CD4-positive, alpha-beta T cell treated with Interleukin-17A for 1 hour (primary cell): ENCODE data around the gene CAMKMT.

Experiments
- DNase-seq: peaks from one replicate; pipeline ENCODE4 v3.0.0-alpha.2; 2020

The CAMKMT gene

DNA sequence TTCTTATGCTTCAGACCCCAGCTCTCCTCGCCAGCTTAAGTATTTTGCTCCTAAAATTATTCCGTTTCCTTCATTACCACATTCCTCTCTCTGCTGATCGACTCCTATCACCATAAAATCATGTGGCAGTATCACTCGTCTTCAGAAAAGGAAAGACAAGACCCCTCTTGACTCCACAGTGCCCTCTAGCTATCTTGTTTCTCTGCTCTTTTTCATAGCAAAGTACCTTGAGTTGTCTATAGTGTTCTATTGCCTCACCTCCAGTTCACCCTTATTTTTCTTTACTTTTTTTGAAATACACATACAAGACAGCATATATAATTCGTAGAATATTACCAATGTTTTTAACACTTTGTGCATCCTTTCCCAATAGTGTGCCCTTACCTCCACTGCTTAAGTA lies 306.6 kb downstream of the CAMKMT start:
- DNase-seq: no peak

- no peak for DNase-seq
These were observed 309.5 kb downstream of the CAMKMT start for GRCh38 chr2:44671276-44671675.

GRCh38 chr2:44671916-44672315 lies 310.2 kb downstream of the CAMKMT start:
- DNase-seq: no peak

DNA sequence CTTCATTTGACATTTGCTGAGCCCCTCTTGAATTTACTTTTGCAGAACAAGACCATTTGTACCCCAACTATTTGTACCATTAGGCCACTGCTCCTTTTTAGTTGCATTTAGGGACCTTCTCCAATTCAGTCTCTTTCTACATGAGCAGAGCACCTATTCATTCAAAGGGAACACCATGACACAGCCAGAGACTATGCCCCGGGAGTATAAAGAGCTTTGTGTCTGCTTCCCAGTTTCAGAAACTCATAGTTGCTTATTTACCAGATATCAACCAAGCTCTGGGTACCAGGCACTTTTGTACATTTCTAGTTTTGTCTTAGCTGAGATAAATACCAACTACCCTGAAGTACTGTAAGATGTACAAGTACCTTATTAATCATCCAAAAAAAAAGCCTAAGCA lies 310.7 kb downstream of the CAMKMT start:
- no peak for DNase-seq

GRCh38 chr2:44674473-44675284 lies 312.9 kb downstream of the CAMKMT start:
- DNase-seq: no peak

GRCh38 chr2:44676379-44676778 lies 314.6 kb downstream of the CAMKMT start:
- no peak for DNase-seq

GRCh38 chr2:44679584-44679983 lies 317.8 kb downstream of the CAMKMT start:
- no peak for DNase-seq

- no peak for DNase-seq
These were observed 318.2 kb downstream of the CAMKMT start for GRCh38 chr2:44679990-44680389.

- no peak for DNase-seq
These were observed 318.8 kb downstream of the CAMKMT start for GRCh38 chr2:44680424-44680971.

- no peak for DNase-seq
These were observed 319.3 kb downstream of the CAMKMT start for GRCh38 chr2:44680983-44681531.

DNA sequence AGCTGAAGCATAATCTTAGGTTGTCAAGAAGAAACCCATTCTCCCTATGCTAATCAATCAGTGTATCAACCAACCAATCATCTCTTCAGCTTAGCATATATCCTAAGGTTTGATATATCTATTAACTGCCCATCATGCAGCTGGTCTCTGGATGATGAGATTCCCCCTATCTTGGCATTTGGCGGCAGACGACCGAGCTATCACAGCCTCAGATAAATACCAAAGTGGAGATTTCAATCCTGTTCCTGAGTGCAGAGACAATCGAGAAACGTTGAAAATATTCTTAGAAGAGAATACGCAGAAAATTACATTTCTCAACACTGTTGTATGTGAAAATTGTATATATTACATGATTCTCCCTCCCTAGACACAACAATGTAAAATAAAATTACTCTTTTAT lies 320.7 kb downstream of the CAMKMT start:
- no peak for DNase-seq

DNA sequence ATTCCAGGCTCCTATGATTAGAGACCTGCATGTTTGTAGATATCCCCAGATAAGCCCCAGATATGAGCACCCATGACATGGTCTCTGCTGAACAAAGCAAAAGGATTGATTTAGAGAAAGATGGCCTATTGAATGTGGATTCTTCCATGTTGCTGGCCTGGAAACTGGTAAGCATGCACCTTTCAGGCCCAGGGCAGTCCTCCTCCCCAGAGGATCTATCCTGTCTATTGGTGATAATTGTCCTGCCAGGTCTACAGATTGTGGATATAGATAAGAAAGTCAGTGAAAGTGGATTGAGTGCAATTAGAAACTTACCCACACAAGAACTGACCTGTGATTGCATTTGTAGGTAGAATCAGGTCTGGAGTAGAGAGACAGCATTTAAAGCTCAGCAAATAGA lies 322.8 kb downstream of the CAMKMT start:
- DNase-seq: no peak

DNA sequence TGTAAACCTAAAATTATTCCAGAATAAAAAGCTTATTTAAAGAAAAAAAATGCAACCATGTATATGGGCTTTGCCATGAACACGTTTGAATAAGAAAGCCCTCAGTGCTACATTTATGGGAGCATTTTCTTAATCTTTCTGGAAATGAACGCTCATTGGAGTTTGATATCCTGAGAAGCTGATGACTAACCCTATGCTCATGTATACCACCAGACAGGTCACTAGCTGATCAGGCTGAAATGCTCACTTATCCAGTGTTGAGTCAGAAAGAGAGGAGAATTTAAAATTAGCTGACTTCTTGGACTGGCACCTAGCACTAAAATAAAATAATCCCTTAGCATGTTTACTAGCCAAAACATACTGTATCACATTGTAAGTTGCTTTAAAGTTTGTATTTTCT lies 324.8 kb downstream of the CAMKMT start:
- no peak for DNase-seq

DNA sequence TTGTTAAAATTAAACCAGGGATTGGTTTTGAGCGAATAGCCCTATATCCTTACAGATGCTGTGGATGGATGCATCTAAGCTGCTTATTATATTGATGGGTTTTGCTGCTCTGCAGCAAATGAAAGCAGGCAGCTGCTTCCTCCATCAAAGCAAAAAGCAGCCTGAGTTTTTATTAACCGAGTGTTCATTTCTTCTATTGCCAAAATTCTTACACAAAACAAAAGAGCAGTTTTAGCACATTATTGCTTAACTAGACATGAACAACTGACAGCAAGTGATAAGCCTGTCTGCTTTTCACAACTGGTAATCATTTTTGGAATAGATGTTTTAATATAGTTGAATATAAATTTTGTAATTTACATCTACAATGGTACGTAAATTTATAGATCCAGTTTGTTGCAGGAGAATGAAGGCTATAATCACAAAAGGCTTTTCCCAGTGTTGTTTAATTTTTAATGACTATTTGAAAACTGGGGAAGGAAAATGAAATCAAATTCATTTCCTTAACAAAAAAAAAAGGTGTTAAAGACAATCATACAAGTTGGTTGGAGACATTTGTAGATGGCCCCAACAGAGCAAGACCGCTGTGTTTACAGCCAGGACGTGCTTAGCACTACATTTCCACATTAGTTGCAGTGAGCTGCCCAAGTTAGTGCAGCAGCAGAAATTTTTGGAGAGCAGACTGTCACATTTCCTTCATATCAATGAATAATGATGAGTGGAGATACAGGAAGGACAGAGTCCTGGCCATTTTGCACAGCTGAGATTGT lies 326.1 kb downstream of the CAMKMT start:
- no peak for DNase-seq

GRCh38 chr2:44688456-44689124 lies 326.8 kb downstream of the CAMKMT start:
- DNase-seq: no peak

- no peak for DNase-seq
These were observed 327.8 kb downstream of the CAMKMT start for GRCh38 chr2:44689516-44689915.

- DNase-seq: no peak
These were observed 329.5 kb downstream of the CAMKMT start for GRCh38 chr2:44691174-44691785.

- DNase-seq: no peak
These were observed 331.1 kb downstream of the CAMKMT start for GRCh38 chr2:44692821-44693220.

DNA sequence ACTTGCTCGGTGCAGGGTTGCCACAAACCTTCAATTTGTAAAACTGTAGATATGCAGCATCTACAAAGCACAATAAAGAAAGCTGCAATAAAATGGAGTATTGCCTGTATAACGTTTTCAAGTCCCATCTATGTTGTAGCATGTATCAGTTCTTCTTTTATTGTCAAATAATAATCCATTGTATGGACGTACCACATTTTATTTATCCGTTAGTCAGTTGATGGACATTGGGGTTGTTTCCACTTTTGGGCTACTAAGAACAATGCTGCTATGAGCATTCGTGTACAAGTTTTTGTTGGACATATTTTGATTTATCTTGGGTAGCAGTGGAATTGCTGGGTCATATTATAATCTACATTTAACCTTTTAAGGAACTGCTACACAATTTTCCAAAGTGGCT lies 339.1 kb downstream of the CAMKMT start:
- no peak for DNase-seq

DNA sequence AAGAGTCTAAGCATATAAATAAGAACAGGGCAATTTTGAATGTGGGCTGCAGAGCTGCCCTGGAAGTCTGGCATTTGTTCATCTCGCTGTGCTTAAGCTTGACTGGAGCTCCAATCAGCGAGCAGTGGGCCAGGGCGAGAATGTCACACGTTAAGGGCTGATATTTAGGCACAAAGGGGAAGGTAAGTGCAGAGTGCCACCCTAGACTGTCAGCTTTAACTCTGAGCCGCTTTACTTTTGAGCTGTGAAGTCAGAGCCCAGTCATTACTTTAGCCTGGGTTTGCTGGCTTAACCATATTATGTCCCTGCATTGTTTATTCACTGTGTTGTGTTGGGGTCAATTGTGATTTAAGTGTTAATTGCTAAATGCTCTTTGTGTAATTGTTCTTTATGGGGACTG lies 343.6 kb downstream of the CAMKMT start:
- no peak for DNase-seq

- DNase-seq: no peak
These were observed 344.2 kb downstream of the CAMKMT start for GRCh38 chr2:44705876-44706480.
